SU-DHL-6 (cell line): ENCODE results near the gene ATP5MC3.
A peak's percentile ranks its signal among the peaks of the same experiment; 100 is the strongest.

Experiments
- H2AFZ ChIP-seq: fragments of 200-600 bp; sonication (generic); 2 replicates; pipeline ENCODE4 v1.6.1; 2014; ENCODE audit warnings: low read depth, mild to moderate bottlenecking, moderate library complexity, mixed read lengths, antibody characterized with exemption, low read length; ENCODE audit not compliant: severe bottlenecking
- H3F3A ChIP-seq: fragments of 200-600 bp; shearing (Covaris generic); 2 replicates; pipeline ENCODE4 v1.6.0; 2016; ENCODE audit warnings: antibody characterized with exemption, mild to moderate bottlenecking; ENCODE audit not compliant: insufficient read depth
- H3K27ac ChIP-seq: fragments of 200-600 bp; sonication (generic); 2 replicates; pipeline ENCODE4 v1.5.1; 2016; ENCODE audit warnings: low read depth, mild to moderate bottlenecking, low read length, moderate library complexity, mixed read lengths
- H3K27me3 ChIP-seq: fragments of 200-600 bp; sonication (generic), shearing (Covaris generic); 2 replicates; pipeline ENCODE4 v1.6.0; 2014; ENCODE audit warnings: mild to moderate bottlenecking, low read length
- H3K36me3 ChIP-seq: fragments of 200-600 bp; sonication (generic); 2 replicates; pipeline ENCODE4 v1.6.1; 2014; ENCODE audit warnings: mild to moderate bottlenecking, low read length, mixed read lengths
- H3K4me2 ChIP-seq: fragments of 300-600, 200-600 bp; shearing (Covaris generic), sonication (generic); 2 replicates; pipeline ENCODE4 v1.6.0; 2014; ENCODE audit warnings: low read length, low read depth, mild to moderate bottlenecking; ENCODE audit not compliant: poor library complexity, severe bottlenecking
- H3K4me3 ChIP-seq: fragments of 200-600 bp; sonication (generic); 2 replicates; pipeline ENCODE4 v1.5.1; 2014; ENCODE audit warnings: antibody characterized with exemption, low read length, mild to moderate bottlenecking, mixed read lengths; ENCODE audit not compliant: insufficient read depth, poor library complexity, severe bottlenecking
- H3K79me2 ChIP-seq: fragments of 200-600 bp; sonication (generic); 2 replicates; pipeline ENCODE4 v1.6.1; 2014; ENCODE audit warnings: mild to moderate bottlenecking, low read length, moderate library complexity; ENCODE audit not compliant: insufficient read depth
- H3K9ac ChIP-seq: fragments of 200-600 bp; sonication (generic); 2 replicates; pipeline ENCODE4 v1.7.0; 2014; ENCODE audit warnings: mild to moderate bottlenecking, low read length
- H3K9me2 ChIP-seq: fragments of 200-600 bp; sonication (generic); replicated peaks from 2 replicates; pipeline ENCODE4 v1.6.1; 2014; ENCODE audit warnings: low read length; ENCODE audit not compliant: insufficient read depth
- H3K9me3 ChIP-seq: fragments of 200-600 bp; sonication (generic); 2 replicates; pipeline ENCODE4 v1.6.1; 2014; ENCODE audit warnings: low read length, mixed read lengths; ENCODE audit not compliant: insufficient read depth
- H4K20me1 ChIP-seq: fragments of 200-600 bp; sonication (generic); 2 replicates; pipeline ENCODE4 v1.6.1; 2014; ENCODE audit warnings: low read depth, mild to moderate bottlenecking, antibody characterized with exemption, low read length, moderate library complexity, mixed read lengths
- EZH2phosphoT487 ChIP-seq: fragments of 200-600 bp; sonication (generic), shearing (Covaris generic); conservative IDR thresholded peaks from 2 replicates; pipeline ENCODE4 v1.6.1; 2018; ENCODE audit warnings: mild to moderate bottlenecking, antibody characterized with exemption, low read length, moderate library complexity, mixed read lengths
- TF ChIP-seq, protein P1 (sequence below): fragments of 200-600 bp; sonication (generic); IDR thresholded peaks from one replicate; pipeline ENCODE4 v1.5.1; 2017; ENCODE audit warnings: antibody characterized with exemption, mild to moderate bottlenecking, low read length, moderate library complexity; ENCODE audit not compliant: insufficient read depth, poor library complexity, severe bottlenecking

Gene ATP5MC3

DNA sequence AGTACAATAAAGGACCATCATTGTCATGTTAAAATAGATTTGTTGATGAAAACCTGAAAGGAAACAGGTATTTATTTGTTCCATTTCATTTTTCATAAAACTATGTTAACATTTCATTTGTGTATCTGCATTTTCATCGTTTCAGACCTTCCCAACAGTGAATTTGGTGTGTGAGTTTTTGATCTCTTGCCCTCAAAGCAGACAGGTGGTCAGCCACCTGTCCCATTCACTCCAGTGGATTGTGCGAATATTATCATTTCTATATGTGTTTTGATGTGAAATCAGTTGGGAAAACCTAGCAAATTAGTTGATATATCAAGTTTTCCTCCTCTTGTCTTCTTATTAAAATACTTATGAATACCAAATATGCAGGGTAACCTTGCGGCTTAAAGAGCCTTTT is 25.4 kb upstream of the ATP5MC3 start:
- no peak overlapping the region for H3K4me3 ChIP-seq

DNA sequence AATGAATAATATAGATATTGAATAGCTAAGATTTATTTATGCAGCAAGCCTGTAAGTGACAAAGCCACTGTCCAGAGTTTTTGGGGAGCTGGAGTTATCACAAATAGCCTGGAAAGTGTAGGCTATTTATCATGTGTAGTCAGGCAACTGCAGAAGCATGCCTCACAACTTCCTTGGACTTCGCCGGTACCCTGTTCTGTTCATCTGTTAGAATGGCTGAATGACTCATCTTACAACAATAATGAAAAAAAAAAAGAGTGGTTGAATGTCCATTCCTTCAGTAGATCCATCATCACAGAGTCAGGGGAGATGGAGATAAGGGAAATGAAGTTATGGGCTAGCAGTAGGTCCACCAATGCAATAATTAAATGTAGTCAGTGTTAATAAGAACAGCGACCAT is 24.0 kb upstream of the ATP5MC3 start:
- Histone ChIP-seq H3F3A (no peaks in the 10 kb centered on the region), H3K9me2 (no peaks in the 10 kb centered on the region), H4K20me1 (peaks cover 3% of the 10 kb centered on the region; the same call in 1 of the 2 replicates)

More for the DNA sequence above, 25.4 kb upstream of the ATP5MC3 start:
- no peak overlapping the region for H2AFZ ChIP-seq
- no peak overlapping the region for H3K4me2 ChIP-seq
- H4K20me1 ChIP-seq, result peaks cover 3% of the 10 kb centered on the region; the same call in 1 of the 2 replicates
- H3K36me3 ChIP-seq, result no peaks in the 10 kb centered on the region
- no peaks in the 10 kb centered on the region for H3F3A ChIP-seq
- H3K27me3 ChIP-seq, result no peaks in the 10 kb centered on the region
- no peaks in the 10 kb centered on the region for H3K79me2 ChIP-seq
- no peak overlapping the region for H3K27ac ChIP-seq
- H3K9me3 ChIP-seq, result no peaks in the 10 kb centered on the region
- H3K9ac ChIP-seq, result no peak overlapping the region
- TF ChIP-seq, protein P1, sequence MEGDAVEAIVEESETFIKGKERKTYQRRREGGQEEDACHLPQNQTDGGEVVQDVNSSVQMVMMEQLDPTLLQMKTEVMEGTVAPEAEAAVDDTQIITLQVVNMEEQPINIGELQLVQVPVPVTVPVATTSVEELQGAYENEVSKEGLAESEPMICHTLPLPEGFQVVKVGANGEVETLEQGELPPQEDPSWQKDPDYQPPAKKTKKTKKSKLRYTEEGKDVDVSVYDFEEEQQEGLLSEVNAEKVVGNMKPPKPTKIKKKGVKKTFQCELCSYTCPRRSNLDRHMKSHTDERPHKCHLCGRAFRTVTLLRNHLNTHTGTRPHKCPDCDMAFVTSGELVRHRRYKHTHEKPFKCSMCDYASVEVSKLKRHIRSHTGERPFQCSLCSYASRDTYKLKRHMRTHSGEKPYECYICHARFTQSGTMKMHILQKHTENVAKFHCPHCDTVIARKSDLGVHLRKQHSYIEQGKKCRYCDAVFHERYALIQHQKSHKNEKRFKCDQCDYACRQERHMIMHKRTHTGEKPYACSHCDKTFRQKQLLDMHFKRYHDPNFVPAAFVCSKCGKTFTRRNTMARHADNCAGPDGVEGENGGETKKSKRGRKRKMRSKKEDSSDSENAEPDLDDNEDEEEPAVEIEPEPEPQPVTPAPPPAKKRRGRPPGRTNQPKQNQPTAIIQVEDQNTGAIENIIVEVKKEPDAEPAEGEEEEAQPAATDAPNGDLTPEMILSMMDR, result no peak
- TF ChIP-seq EZH2phosphoT487, result no peak
- H3K9me2 ChIP-seq, result no peaks in the 10 kb centered on the region

DNA sequence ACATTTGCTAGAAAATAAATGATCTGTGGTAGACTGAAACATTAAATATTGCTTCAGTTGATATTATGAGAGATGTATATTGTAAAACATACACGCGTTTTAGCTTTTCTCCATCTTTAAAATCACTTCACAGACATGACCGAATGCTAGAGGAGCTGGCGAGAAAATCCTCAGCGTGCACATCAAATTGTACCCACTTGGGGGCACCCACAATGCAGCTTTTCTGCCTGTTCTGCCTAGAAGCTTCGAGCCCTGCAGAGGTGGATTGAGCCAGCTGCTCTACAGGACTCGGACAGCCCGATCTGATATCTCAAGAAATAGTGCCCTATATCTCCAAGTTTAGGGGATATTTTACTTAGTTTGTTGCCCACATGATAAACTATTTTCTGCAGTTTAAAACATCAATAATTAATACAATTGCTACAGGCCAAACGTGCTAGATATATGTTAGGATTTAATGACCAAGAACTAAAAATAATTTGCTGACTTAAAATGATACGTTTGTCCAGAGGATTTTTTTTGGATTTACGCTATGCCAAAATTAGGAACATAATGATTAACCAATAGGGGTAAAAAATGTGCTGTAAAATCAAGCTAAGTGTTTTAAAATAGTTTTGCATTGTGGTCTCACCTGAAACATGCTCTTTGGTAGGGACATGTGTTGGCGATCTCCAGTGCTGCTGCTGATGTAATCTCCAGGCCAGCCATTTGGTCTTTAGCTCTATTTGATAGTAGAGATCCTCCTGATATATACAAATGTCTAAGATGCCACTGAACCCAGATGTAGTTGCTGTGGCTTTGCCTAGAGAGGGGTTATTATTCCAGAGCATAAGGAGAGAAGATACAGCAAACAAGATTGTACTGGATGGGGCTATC is 22.3 kb upstream of the ATP5MC3 start:
- Histone ChIP-seq H3K9ac (no peak overlapping the region), H3K4me2 (no peak overlapping the region), H3K9me2 (no peaks in the 10 kb centered on the region), H3K4me3 (no peak overlapping the region), H4K20me1 (peaks cover 3% of the 10 kb centered on the region; the same call in 1 of the 2 replicates), H3F3A (no peaks in the 10 kb centered on the region), H2AFZ (peak overlapping the region; percentile 12), H3K27me3 (no peaks in the 10 kb centered on the region), H3K27ac (no peak overlapping the region), H3K79me2 (no peaks in the 10 kb centered on the region), H3K36me3 (no peaks in the 10 kb centered on the region), H3K9me3 (no peaks in the 10 kb centered on the region)
- no peak for TF ChIP-seq EZH2phosphoT487
- TF ChIP-seq, protein P1, result no peak

More for the DNA sequence above, 24.0 kb upstream of the ATP5MC3 start:
- no peak overlapping the region for H3K27ac ChIP-seq
- no peak overlapping the region for H3K4me2 ChIP-seq
- TF ChIP-seq, protein P1, result no peak
- no peak for TF ChIP-seq EZH2phosphoT487
- H3K27me3 ChIP-seq, result no peaks in the 10 kb centered on the region
- H3K9me3 ChIP-seq, result no peaks in the 10 kb centered on the region
- H3K79me2 ChIP-seq, result no peaks in the 10 kb centered on the region
- H3K9ac ChIP-seq, result no peak overlapping the region
- no peaks in the 10 kb centered on the region for H3K36me3 ChIP-seq
- no peak overlapping the region for H2AFZ ChIP-seq
- no peak overlapping the region for H3K4me3 ChIP-seq
